HG02943 (cell line): ENCODE measurements around the gene ALDOA.

Experiments used
- ATAC-seq: cut with Tn5 transposase; IDR thresholded peaks from one replicate; pipeline ENCODE4 v1.9.1; 2021; ENCODE audit warnings: mild to moderate bottlenecking, low read depth, moderate library complexity; ENCODE audit not compliant: unreplicated experiment

The ALDOA gene

GRCh38 chr16:30088237-30088831 is 22.8 kb downstream of the ALDOA start:
- no peak for ATAC-seq

GRCh38 chr16:30088832-30089624 is 23.5 kb downstream of the ALDOA start:
- no peak for ATAC-seq

- ATAC-seq, result no peak
Measured at GRCh38 chr16:30090610-30091331, 25.2 kb downstream of the ALDOA start.

GRCh38 chr16:30091474-30092372 is 26.2 kb downstream of the ALDOA start, which contains the start of gene TBX6:
TSS of gene TBX6 (minus strand) at chr16:30091924. CDS start at chr16:30091193, 731 bp downstream.
- ATAC-seq, result peak; percentile 52

- ATAC-seq, result peak; percentile 36
Measured at GRCh38 chr16:30092373-30093010, 26.9 kb downstream of the ALDOA start.

- ATAC-seq, result no peak
Measured at GRCh38 chr16:30094541-30095165, 29.1 kb downstream of the ALDOA start.

- no peak for ATAC-seq
Measured at GRCh38 chr16:30095166-30096078, 29.9 kb downstream of the ALDOA start.

GRCh38 chr16:30096105-30096861 is 30.7 kb downstream of the ALDOA start, which contains the start of gene YPEL3:
TSS of gene YPEL3 (minus strand) at chr16:30096213. CDS start at chr16:30095482, 731 bp downstream.
- peak; percentile 40 for ATAC-seq

- no peak for ATAC-seq
Measured at GRCh38 chr16:30096862-30097563, 31.5 kb downstream of the ALDOA start.

- no peak for ATAC-seq
Measured at GRCh38 chr16:30104090-30104489, 38.5 kb downstream of the ALDOA start.

GRCh38 chr16:30104492-30104891 is 38.9 kb downstream of the ALDOA start:
- no peak for ATAC-seq

- no peak for ATAC-seq
Measured at GRCh38 chr16:30108059-30108850, 42.7 kb downstream of the ALDOA start.

- ATAC-seq, result no peak
Measured at GRCh38 chr16:30110661-30111060, 45.1 kb downstream of the ALDOA start.

- ATAC-seq, result no peak
Measured at GRCh38 chr16:30112197-30113030, 46.9 kb downstream of the ALDOA start.

- ATAC-seq, result no peak
Measured at GRCh38 chr16:30113031-30113710, 47.6 kb downstream of the ALDOA start, which contains the start of gene GDPD3. TSS of gene GDPD3 (minus strand) at chr16:30113537. CDS start at chr16:30113478, 59 bp downstream.
